C1 segment of cervical spinal cord (tissue), 14 donors: ENCODE results near the gene CGREF1.
"Not testable (repeated sequence)": the region's sequence is repeated elsewhere in the genome, so short reads cannot be mapped to it uniquely, and the experiment has no call there.

Experiments
- DNase-seq, 14 donors: peaks; one replicate each; lab custom pipeline; 2025; lab: John Stamatoyannopoulos, UW

CGREF1 gene

GRCh38 chr2:27111392-27112078 is 7.4 kb downstream of the CGREF1 start:
- DNase-seq: not testable (repeated sequence)

DNA sequence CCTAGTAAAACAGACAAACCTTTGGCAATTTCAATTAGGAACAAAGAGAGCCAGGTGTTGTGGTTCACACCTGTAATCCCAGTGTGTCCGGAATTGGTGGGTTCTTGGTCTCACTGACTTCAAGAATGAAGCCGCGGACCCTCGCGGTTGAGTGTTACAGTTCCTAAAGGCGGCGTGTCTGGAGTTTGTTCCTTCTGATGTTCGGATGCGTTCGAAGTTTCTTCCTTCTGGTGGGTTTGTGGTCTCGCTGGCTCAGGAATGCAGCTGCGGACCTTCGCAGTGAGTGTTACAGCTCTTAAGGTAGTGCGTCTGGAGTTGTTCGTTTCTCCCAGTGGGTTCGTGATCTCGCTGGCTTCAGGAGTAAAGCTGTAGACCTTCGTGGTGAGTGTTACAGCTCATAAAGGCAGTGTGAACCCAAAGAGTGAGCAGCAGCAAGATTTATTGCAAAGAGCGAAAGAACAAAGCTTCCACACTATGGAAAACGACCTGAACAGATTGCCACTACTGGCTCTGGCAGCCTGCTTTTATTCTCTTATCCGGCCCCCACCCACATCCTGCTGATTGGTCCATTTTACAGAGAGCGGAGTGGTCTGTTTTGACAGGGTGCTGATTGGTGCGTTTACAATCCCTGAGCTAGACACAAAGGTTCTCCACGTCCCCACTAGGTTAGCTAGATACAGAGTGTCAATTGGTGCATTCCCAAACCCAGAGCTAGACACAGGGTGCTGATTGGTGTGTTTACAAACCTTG is 8.2 kb downstream of the CGREF1 start:
- not testable (repeated sequence) for DNase-seq

DNA sequence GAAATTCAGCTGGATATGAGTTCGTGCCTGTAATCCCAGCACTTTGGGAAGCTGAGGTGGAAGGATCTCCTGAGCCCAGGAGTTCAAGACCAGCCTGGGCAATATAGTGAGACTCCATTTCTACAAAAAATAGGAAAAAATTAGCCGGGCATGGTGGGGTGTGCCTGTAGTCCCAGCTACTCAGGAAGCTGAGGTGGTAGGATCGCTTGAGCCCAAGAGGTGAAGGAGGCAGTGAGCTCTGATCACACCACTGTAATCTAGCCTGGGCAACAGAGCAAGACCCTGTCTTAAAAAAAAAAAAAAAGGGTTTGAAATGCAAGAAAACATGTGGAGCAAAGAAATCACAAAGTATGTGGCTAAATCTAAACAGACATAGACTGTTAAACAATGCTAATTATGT is 9.8 kb downstream of the CGREF1 start:
- no peak for DNase-seq

- DNase-seq: no peak
These were observed 10.7 kb downstream of the CGREF1 start for GRCh38 chr2:27108221-27108620.

- DNase-seq: no peak
These were observed 12.9 kb downstream of the CGREF1 start for GRCh38 chr2:27105981-27106380.

- no peak for DNase-seq
These were observed 16.6 kb downstream of the CGREF1 start for GRCh38 chr2:27102329-27102728.

GRCh38 chr2:27100036-27100435 is 18.9 kb downstream of the CGREF1 start:
- DNase-seq: no peak

GRCh38 chr2:27099334-27099955 is 19.5 kb downstream of the CGREF1 start:
- DNase-seq: no peak

- no peak for DNase-seq
These were observed 21.6 kb downstream of the CGREF1 start for GRCh38 chr2:27097341-27097740.

GRCh38 chr2:27096748-27097297 is 22.1 kb downstream of the CGREF1 start:
- no peak for DNase-seq

- DNase-seq: peak in 12 of 14 donors; percentile 23 to 73 (median 53)
These were observed 22.9 kb downstream of the CGREF1 start for GRCh38 chr2:27095745-27096651.

- no peak for DNase-seq
These were observed 23.5 kb downstream of the CGREF1 start for GRCh38 chr2:27095427-27095744.

DNA sequence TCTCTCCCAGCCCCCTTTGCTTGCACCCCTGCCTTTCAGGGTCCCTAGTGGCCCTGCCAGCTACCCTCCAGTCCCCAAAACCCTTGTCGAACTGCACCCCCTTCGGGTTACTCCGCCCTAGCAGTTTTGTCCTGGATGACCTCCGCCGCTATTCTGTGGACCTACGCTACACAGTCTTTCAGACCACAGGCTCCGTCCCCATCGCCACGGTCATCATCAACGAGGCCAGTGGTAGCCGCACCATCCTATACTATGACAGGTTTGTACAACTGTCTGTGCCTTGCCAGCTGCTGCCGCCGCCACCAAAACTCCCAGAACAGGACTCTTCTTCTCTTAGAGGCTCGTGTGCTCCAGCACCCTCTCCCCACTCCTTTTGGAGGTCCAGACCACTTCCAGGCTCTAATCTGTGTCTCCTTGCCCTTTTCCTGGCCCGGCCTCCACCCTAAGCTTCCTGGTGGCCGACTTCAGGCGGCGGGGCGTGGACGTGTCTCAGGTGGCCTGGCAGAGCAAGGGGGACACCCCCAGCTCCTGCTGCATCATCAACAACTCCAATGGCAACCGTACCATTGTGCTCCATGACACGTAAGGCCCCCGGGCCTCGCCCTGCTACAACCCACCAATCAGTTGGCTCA is 24.5 kb downstream of the CGREF1 start:
- no peak for DNase-seq

GRCh38 chr2:27093430-27094352 is 25.2 kb downstream of the CGREF1 start:
- no peak for DNase-seq

DNA sequence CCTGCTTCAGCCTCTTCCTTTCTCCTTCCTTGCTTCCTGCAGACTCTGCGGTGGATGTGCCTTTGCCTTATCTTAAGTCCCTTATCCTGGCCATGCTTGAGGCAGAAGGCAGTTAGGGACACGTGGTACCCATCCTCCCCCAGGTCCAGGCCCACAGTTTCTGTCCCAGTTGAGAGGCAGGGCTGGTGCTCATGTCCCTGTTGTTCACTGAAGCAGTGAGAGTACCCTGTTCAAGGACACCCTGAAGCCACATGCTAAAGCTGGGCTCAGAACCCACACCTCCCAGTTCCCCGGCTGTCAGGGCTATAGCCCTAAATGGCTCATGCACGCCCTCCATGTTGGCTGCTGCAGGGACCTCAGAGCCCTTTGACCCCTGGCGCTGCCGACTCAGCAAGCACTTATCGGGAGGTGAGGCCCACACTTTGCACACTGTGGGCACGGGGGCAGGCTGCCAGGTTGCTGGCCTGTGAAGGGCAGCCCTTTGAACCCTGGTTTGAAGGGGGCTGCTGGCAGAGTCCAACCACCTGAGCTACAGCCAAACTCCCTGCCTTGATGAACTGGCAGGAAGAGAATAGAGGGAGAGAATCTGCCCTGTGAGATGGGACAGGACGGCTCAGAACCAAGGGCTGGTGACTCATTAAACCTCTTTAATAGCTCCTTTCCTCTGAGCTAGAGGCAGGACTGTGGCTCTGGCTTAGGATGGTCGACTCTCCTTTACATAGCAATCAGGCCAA is 26.1 kb downstream of the CGREF1 start:
- DNase-seq: peak in 1 of 14 donors; percentile 8

GRCh38 chr2:27091746-27092695 is 26.9 kb downstream of the CGREF1 start:
- no peak for DNase-seq

- DNase-seq: no peak
These were observed 29.6 kb downstream of the CGREF1 start for GRCh38 chr2:27089111-27089954.
